Brain microvascular endothelial cell (primary cell): Measurements from ENCODE around the gene KIFBP.
A peak's percentile ranks its signal among the peaks of the same experiment; 100 is the strongest.

Source experiments
- DNase-seq: peaks from one replicate; pipeline ENCODE4 v3.0.0-alpha.2; 2020
- H3K27ac ChIP-seq: fragments of 250-450 bp; sonication (Bioruptor Pico); 2 replicates; pipeline ENCODE4 v1.5.1; 2020; ENCODE audit warnings: mild to moderate bottlenecking, moderate library complexity
- H3K27me3 ChIP-seq: fragments of 250-450 bp; sonication (Bioruptor Pico); replicated peaks from 2 replicates; pipeline ENCODE4 v1.5.1; 2020; ENCODE audit warnings: mild to moderate bottlenecking
- H3K36me3 ChIP-seq: fragments of 250-450 bp; sonication (Bioruptor Pico); replicated peaks from 2 replicates; pipeline ENCODE4 v1.5.1; 2020; ENCODE audit warnings: mild to moderate bottlenecking
- H3K4me3 ChIP-seq: 2 replicates; pipeline ENCODE4 v1.5.1; 2011; ENCODE audit warnings: low read depth, mild to moderate bottlenecking, control low read depth, low read length, moderate library complexity
- in situ Hi-C: cut with HindIII; loops from 2 replicates; pipeline ENCODE4 v1.10.0; 2017; ENCODE audit warnings: low sequenced_read_pairs, low pct_ligation_motif_present
- TF ChIP-seq, protein P1 (sequence below): IDR thresholded peaks from 2 replicates; pipeline ENCODE4 v1.5.1; 2011; ENCODE audit warnings: low read depth, mild to moderate bottlenecking, moderate library complexity, low read length, control low read depth, inconsistent platforms; ENCODE audit errors: missing control alignments

The KIFBP gene

DNA sequence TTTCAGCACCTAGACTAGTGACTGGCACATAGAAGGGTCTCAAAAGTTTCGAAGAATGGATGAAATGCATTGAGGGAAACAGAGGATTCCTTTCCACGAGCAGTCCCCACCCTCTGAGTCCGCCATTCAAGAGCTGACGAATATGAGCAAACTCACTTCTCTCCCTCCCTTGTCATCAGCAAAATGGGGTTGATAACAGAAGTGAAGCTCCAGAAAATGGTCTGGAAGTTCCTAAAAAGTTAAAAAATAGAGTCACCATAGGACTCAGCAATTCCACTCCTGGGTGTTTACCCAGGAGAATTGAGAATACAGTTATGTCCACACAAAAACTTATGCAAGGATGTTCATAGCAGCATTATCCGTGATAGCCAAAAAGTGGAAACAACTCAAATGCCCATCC, 74.3 kb downstream of the KIFBP start:
- TF ChIP-seq, protein P1, sequence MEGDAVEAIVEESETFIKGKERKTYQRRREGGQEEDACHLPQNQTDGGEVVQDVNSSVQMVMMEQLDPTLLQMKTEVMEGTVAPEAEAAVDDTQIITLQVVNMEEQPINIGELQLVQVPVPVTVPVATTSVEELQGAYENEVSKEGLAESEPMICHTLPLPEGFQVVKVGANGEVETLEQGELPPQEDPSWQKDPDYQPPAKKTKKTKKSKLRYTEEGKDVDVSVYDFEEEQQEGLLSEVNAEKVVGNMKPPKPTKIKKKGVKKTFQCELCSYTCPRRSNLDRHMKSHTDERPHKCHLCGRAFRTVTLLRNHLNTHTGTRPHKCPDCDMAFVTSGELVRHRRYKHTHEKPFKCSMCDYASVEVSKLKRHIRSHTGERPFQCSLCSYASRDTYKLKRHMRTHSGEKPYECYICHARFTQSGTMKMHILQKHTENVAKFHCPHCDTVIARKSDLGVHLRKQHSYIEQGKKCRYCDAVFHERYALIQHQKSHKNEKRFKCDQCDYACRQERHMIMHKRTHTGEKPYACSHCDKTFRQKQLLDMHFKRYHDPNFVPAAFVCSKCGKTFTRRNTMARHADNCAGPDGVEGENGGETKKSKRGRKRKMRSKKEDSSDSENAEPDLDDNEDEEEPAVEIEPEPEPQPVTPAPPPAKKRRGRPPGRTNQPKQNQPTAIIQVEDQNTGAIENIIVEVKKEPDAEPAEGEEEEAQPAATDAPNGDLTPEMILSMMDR = no peak
- Histone ChIP-seq H3K36me3 (no peaks in the 10 kb centered on the region), H3K4me3 (no peak overlapping the region), H3K27me3 (no peaks in the 10 kb centered on the region), H3K27ac (peak overlapping the region; percentile 95)
- no peak for DNase-seq
- in situ Hi-C loops = no loop called here

GRCh38 chr10:69064762-69065328, 76.2 kb downstream of the KIFBP start:
- H3K4me3 ChIP-seq = no peak overlapping the region
- peak overlapping the region; percentile 89 for H3K27ac ChIP-seq
- TF ChIP-seq, protein P1 = no peak
- no peak for DNase-seq
- no peaks in the 10 kb centered on the region for H3K36me3 ChIP-seq
- in situ Hi-C loops = no loop called here
- no peaks in the 10 kb centered on the region for H3K27me3 ChIP-seq

GRCh38 chr10:69065406-69066361, 77.1 kb downstream of the KIFBP start:
- peak; percentile 86 for DNase-seq

More at GRCh38 chr10:69065406-69066361, 77.1 kb downstream of the KIFBP start:
- no peak overlapping the region for H3K4me3 ChIP-seq
- H3K27ac ChIP-seq = peak overlapping the region; percentile 89
- H3K36me3 ChIP-seq = no peaks in the 10 kb centered on the region
- no peaks in the 10 kb centered on the region for H3K27me3 ChIP-seq
- in situ Hi-C loops = no loop called here
- TF ChIP-seq, protein P1 = no peak
